ENCODE data around the gene FAM222B. TPM values are rescaled to one million over a fixed set of nuclear protein-coding genes. Genes with fewer than 3 reads are reported as not detected.

FAM222B gene
- total and polyA plus RNA-seq, 4 donors: 2.8 to 5.4 (median 4.1) TPM

GRCh38 chr17:28887871-28888471 lies 45.4 kb upstream of the FAM222B start:
- no peak overlapping the region for H3K4me3 ChIP-seq (ENCODE audit: low read depth in 1 of 3, low read length in 3 of 3)
- 91% methylated on average over 12 of the region's 12 CpGs for WGBS
- peaks cover 1 to 6% (median 5%) of the 10 kb centered on the region in 4 donors for H3K4me1 ChIP-seq (ENCODE audit: control insufficient read depth in 4 of 4, insufficient read depth in 4 of 4, low read length in 3 of 4)
- no peaks in the 10 kb centered on the region for H3K27me3 ChIP-seq (ENCODE audit: control insufficient read depth in 4 of 4, insufficient read depth in 4 of 4, low read length in 3 of 4)
- no peak overlapping the region for H3K9ac ChIP-seq (ENCODE audit: low read depth in 1 of 2, low read length in 2 of 2)
- H3K9me3 ChIP-seq (ENCODE audit: control insufficient read depth in 4 of 4, low read length in 3 of 4): no peaks in the 10 kb centered on the region
- no peak overlapping the region for H3K27ac ChIP-seq (ENCODE audit: low read depth in 1 of 2, low read length in 2 of 2)
- no peak for DNase-seq (ENCODE audit: low spot score)
- peaks cover 6 to 25% (median 17%) of the 10 kb centered on the region in 4 donors for H3K36me3 ChIP-seq (ENCODE audit: control insufficient read depth in 4 of 4, insufficient read depth in 3 of 4, low read depth in 1 of 4, low read length in 3 of 4)
- TF ChIP-seq GABPA (IDR thresholded peaks at IDR 0.05 in 1 of 2, conservative IDR thresholded peaks at IDR 0.05 in 1 of 2): no peak
- TF ChIP-seq HNF4A (conservative IDR thresholded peaks at IDR 0.05): no peak
- no peak for TF ChIP-seq ATF3 (IDR thresholded peaks at IDR 0.05)
- TF ChIP-seq TAF1 (conservative IDR thresholded peaks at IDR 0.05): no peak
- TF ChIP-seq EGR1 (IDR thresholded peaks at IDR 0.05; ENCODE audit: low read depth in 2 of 2): no peak
- no peak for TF ChIP-seq FOXA2 (IDR thresholded peaks at IDR 0.05)
- TF ChIP-seq ZBTB33 (IDR thresholded peaks at IDR 0.05): no peak
- TF ChIP-seq SP1 (IDR thresholded peaks at IDR 0.05): no peak
- TF ChIP-seq MAX (IDR thresholded peaks at IDR 0.05): no peak
- TF ChIP-seq HNF4G (IDR thresholded peaks at IDR 0.05): no peak
- TF ChIP-seq FOXA1 (IDR thresholded peaks at IDR 0.05): no peak
- TF ChIP-seq JUND (IDR thresholded peaks at IDR 0.05): no peak
- TF ChIP-seq RAD21 (IDR thresholded peaks at IDR 0.05): no peak
- TF ChIP-seq REST (IDR thresholded peaks at IDR 0.05): no peak
- no peak for TF ChIP-seq CTCF (IDR thresholded peaks at IDR 0.05; ENCODE audit: low read depth, low read length, missing input control)
- no peak for TF ChIP-seq YY1 (IDR thresholded peaks at IDR 0.05)
- no peak for TF ChIP-seq RXRA (IDR thresholded peaks at IDR 0.05)
- no peak for TF ChIP-seq NR2F2 (IDR thresholded peaks at IDR 0.05)

All from liver (tissue), 9 donors.